Liver (tissue), 2 donors: Measurements from ENCODE around the gene FOXC2.

Experiments
- ATF3 ChIP-seq: IDR thresholded peaks from 2 replicates; pipeline ENCODE4 v1.6.1; 2016; ENCODE audit warnings: antibody characterized with exemption
- GABPA ChIP-seq, 2 donors: IDR thresholded peaks in 1 of 2; conservative IDR thresholded peaks in 1 of 2; 2 replicates each; pipeline ENCODE4 v1.6.1; 2016; ENCODE audit warnings: antibody characterized with exemption in 2 of 2, mild to moderate bottlenecking in 1 of 2, moderate library complexity in 1 of 2
- TAF1 ChIP-seq: conservative IDR thresholded peaks from 2 replicates; pipeline ENCODE4 v1.6.1; 2016; ENCODE audit warnings: antibody characterized with exemption, mild to moderate bottlenecking
- donor health status: healthy.

- TF ChIP-seq TAF1 (no peak), GABPA (IDR thresholded peaks at IDR 0.05 in 1 of 2, conservative IDR thresholded peaks at IDR 0.05 in 1 of 2) (no peak), ATF3 (no peak)
Observed at GRCh38 chr16:86591270-86591669, 24.6 kb downstream of the FOXC2 start.
